Heart right ventricle (tissue), 16 donors: Measurements from ENCODE around the gene URM1. TPM values are rescaled to one million over a fixed set of nuclear protein-coding genes. Genes with fewer than 3 reads are reported as not detected.

ENCODE experiments used
- ATAC-seq, 8 donors: fragments of 200-7000 bp; cut with Tn5 transposase; one replicate each; pipeline ENCODE4 v1.9.1; 2020; ENCODE audit warnings: mild to moderate bottlenecking in 8 of 8, moderate library complexity in 8 of 8, moderate number of reproducible peaks in 1 of 8
- DNase-seq, 2 donors: peaks; one replicate each; pipeline ENCODE4 v3.0.0-alpha.2; 2020
- H3K27ac ChIP-seq, 10 donors: fragments of 200-600 bp; sonication (generic) in 2 of 10; one replicate each; pipeline versions ENCODE4 v1.5.0 to v1.8.0; 2020 to 2022; ENCODE audit warnings: mild to moderate bottlenecking in 3 of 10
- H3K27me3 ChIP-seq, 7 donors: fragments of 200-600 bp; one replicate each; pipeline ENCODE4 v1.8.0; 2021 to 2022; ENCODE audit warnings: mild to moderate bottlenecking in 2 of 7
- H3K36me3 ChIP-seq, 9 donors: fragments of 200-600 bp; sonication (generic) in 1 of 9; one replicate each; pipeline versions ENCODE4 v1.5.0 to v1.8.0; 2020 to 2022; ENCODE audit warnings: mild to moderate bottlenecking in 2 of 9
- H3K4me1 ChIP-seq, 9 donors: fragments of 200-600 bp; sonication (generic) in 1 of 9; one replicate each; pipeline versions ENCODE4 v1.5.0 to v1.8.0; 2020 to 2022; ENCODE audit warnings: mild to moderate bottlenecking in 4 of 9
- H3K4me3 ChIP-seq, 10 donors: fragments of 200-600 bp; sonication (generic) in 2 of 10; one replicate each; pipeline versions ENCODE4 v1.5.0 to v1.8.0; 2020 to 2022; ENCODE audit warnings: mild to moderate bottlenecking in 7 of 10, moderate library complexity in 2 of 10
- H3K9me3 ChIP-seq, 11 donors: fragments of 200-600 bp in 10 of 11; sonication (generic) in 2 of 11; one replicate each; pipeline versions ENCODE4 v1.5.0 to v1.8.0; 2013 to 2022; ENCODE audit warnings: mild to moderate bottlenecking in 2 of 11, control low read depth in 1 of 11, moderate library complexity in 1 of 11
- WGBS, 2 donors: extraction: QIAGEN DNeasy Blood & Tissue Kit; methylation state at CpG; one replicate each; pipeline ENCODE4 v1.1.7; 2013; ENCODE audit warnings: inconsistent platforms in 1 of 2; 5-methylcytosine and 5-hydroxymethylcytosine counted together
- intact Hi-C, 10 donors: fragments of 100-400 bp; cut with DNase I; formaldehyde crosslinking; loops; one replicate each; pipeline versions ENCODE4 v1.11.1 to v1.14.2; 2022
- polyA plus RNA-seq, 2 donors: library from polyadenylated mRNA; stranded (reverse); fragments of 200-250 nt; gene quantifications; one replicate each; pipeline ENCODE4 v1.2.3, GENCODE V29; 2013
- total RNA-seq, 10 donors: library from RNA; stranded (reverse); fragmentation: NEBNext Ultra II Directional in 3 of 10; extraction: Animal tissue kit (Norgen Biotek cat#: 25700) in 3 of 10; gene quantifications; one replicate each; pipeline versions ENCODE4 v1.2.1 to v1.2.4, GENCODE V29; 2021 to 2023
- TF ChIP-seq, protein P1 (sequence below), 9 donors: fragments of 200-600 bp; sonication (generic) in 2 of 9; IDR thresholded peaks; one replicate each; pipeline versions ENCODE4 v1.5.0 to v1.8.0; 2021 to 2022; ENCODE audit warnings: antibody characterized with exemption in 9 of 9, mild to moderate bottlenecking in 5 of 9, moderate library complexity in 1 of 9
- donor health status: Arrhythmogenic right ventricular cardiomyopathy.
- donor health status: ischemic (EF 13 %, LVEDD 7.1; RV severe dilation, severe dysfunction).
- donor health status: healthy with polysubstance abuse.
- donor health status: DM: no; HTN: yes; CAD: no.
- donor health status: DM: no; HTN: no; CAD: no.
- donor health status: ischemic (EF 25% LVEDD 6.9; RV normal size, moderate dysfunction).
- donor health status: ischemic (EF 25% LVEDD 5.7; RV mildly dilated, moderate dysfunction).
- donor health status: healthy.
- donor health status: DM: yes; HTN: yes; CAD: no.
- donor health status: Ischemic cardiomyopathy.
- donor health status: ischemic (EF 35%, LVEDD 5.7; RV mildly dilated, moderate dysfunction).
- donor health status: nonischemic (EF 11% LVEDD 7.7; RV severe dilation, severe dysfunction).
- donor health status: DM: yes; HTN: yes; CAD: no.
- donor health status: PGD.
- donor health status: ischemic (EF 29% LVEDD 5.4; RV normal size, mild dysfunction).
- donor health status: nonischemic (EF 23%, LVEDD 6.1; RV moderate dilation, normal function).

Gene URM1
- total and polyA plus RNA-seq, 12 donors, result 18.7 to 75.7 (median 51.2) TPM

DNA sequence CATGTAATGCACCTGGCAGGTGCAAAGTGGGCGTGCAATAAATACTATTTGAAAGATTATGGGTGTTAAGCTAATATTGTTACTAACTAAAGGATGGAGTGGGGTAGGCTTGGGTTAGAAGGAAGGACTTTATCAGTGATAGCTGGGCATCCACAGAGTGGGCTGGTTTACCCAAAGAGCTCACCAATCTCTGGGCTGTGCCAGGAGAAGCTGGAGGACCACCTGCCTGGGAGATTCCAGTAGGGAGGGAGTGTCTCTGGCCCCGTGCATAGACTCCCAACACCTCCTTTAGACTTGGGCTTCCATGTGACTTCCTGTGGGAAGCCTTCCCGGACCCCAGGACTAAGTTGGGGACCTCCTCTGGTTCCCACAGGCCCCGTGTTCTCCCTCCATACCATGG, 5.6 kb upstream of the URM1 start:
- TF ChIP-seq, protein P1, sequence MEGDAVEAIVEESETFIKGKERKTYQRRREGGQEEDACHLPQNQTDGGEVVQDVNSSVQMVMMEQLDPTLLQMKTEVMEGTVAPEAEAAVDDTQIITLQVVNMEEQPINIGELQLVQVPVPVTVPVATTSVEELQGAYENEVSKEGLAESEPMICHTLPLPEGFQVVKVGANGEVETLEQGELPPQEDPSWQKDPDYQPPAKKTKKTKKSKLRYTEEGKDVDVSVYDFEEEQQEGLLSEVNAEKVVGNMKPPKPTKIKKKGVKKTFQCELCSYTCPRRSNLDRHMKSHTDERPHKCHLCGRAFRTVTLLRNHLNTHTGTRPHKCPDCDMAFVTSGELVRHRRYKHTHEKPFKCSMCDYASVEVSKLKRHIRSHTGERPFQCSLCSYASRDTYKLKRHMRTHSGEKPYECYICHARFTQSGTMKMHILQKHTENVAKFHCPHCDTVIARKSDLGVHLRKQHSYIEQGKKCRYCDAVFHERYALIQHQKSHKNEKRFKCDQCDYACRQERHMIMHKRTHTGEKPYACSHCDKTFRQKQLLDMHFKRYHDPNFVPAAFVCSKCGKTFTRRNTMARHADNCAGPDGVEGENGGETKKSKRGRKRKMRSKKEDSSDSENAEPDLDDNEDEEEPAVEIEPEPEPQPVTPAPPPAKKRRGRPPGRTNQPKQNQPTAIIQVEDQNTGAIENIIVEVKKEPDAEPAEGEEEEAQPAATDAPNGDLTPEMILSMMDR (IDR thresholded peaks at IDR 0.05), result no peak
- no peak for DNase-seq
- peaks cover 5 to 40% (median 32%) of the 10 kb centered on the region in 9 donors for H3K4me1 ChIP-seq
- intact Hi-C loops, result loop anchor here in 2 of 10 donors (10.0 kb wide), 2 partner anchors 49 to 189 kb away; partner anchors contain the start of gene SPTAN1 (in 1 of the 2)
- peaks cover 0 to 2% (median 0%) of the 10 kb centered on the region in 9 donors for H3K36me3 ChIP-seq
- H3K9me3 ChIP-seq, result no peaks in the 10 kb centered on the region
- WGBS, 2 donors, result 86 to 89% methylated on average over 4 of the region's 4 CpGs
- ATAC-seq, result no peak
- peak overlapping the region in 9 of 10 donors; percentile 2 to 82 (median 70) for H3K27ac ChIP-seq
- no peaks in the 10 kb centered on the region for H3K27me3 ChIP-seq
- H3K4me3 ChIP-seq, result peak overlapping the region in 4 of 10 donors; percentile 17 to 56 (median 52)

DNA sequence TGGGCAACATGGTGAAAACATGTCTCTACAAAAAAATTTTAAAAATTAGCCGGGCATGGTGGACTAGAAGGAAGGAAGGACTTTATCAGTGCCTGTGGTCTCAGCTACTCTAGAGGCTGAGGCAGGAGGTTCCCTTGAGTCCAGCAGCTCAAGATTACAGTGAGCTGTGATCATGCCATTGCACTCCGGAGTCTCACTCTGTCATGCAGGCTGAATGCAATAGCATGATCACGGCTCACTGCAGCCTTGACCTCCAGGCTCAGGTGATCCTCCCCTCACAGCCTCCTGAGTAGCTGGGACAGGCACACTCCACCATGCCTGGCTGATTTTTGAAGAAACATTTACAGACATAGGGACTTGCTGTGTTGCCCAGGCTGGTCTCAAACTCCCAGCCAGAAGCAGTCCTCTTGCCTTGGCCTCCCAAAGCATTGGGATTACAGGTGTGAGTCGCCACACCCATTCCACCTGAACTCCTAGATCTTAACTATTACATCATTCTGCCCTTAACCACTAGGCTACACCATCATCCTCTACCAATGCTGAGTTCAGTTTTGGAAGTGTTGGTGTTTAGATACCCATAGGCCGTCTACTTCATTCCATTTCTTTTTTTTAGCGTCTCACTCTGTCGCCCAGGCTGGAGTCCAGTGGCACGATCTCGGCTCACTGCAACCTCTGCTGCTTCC, 2.0 kb upstream of the URM1 start:
- 90 to 92% methylated on average over 9 of the region's 9 CpGs for WGBS, 2 donors
- no peaks in the 10 kb centered on the region for H3K27me3 ChIP-seq
- intact Hi-C loops, result loop anchor here in 2 of 10 donors (10.0 kb wide), 2 partner anchors 46 to 186 kb away; partner anchors contain the start of gene SPTAN1 (in 1 of the 2)
- no peak overlapping the region for H3K27ac ChIP-seq
- no peaks in the 10 kb centered on the region for H3K9me3 ChIP-seq
- TF ChIP-seq, protein P1 (IDR thresholded peaks at IDR 0.05), result no peak
- ATAC-seq (no peak), DNase-seq (no peak)
- peaks cover 0 to 18% (median 0%) of the 10 kb centered on the region in 9 donors for H3K36me3 ChIP-seq
- H3K4me3 ChIP-seq, result no peak overlapping the region
- peaks cover 5 to 42% (median 35%) of the 10 kb centered on the region in 9 donors for H3K4me1 ChIP-seq

DNA sequence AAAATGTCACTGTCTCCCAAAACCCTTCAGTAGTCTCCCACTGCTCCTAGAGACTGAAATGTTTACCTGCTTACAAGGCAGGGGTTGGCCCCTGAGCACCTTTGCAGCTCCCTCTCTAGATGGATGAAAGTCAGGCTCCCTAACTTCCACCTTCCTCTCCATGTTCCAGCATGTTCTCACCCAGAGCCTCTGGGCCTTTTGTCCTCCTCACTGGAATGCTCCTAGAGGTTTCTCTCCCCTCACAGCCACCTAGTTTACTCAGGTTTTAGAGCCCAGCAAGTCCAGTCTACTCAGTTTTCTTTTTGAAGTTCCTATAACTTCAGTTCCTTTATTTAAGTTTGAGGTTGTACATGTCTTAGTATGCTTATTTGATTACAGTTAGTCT, 815 bp upstream of the URM1 start:
- H3K9me3 ChIP-seq, result no peaks in the 10 kb centered on the region
- TF ChIP-seq, protein P1 (IDR thresholded peaks at IDR 0.05), result no peak
- peak overlapping the region in 9 of 10 donors; percentile 62 to 97 (median 76) for H3K4me3 ChIP-seq
- no peak for ATAC-seq
- H3K27ac ChIP-seq, result peak overlapping the region; percentile 68 to 97 (median 93)
- no peaks in the 10 kb centered on the region for H3K27me3 ChIP-seq
- intact Hi-C loops, result no loop called here
- peaks cover 2 to 31% (median 24%) of the 10 kb centered on the region in 9 donors for H3K4me1 ChIP-seq
- H3K36me3 ChIP-seq, result peaks cover 0 to 30% (median 0%) of the 10 kb centered on the region in 9 donors
- DNase-seq, result no peak

DNA sequence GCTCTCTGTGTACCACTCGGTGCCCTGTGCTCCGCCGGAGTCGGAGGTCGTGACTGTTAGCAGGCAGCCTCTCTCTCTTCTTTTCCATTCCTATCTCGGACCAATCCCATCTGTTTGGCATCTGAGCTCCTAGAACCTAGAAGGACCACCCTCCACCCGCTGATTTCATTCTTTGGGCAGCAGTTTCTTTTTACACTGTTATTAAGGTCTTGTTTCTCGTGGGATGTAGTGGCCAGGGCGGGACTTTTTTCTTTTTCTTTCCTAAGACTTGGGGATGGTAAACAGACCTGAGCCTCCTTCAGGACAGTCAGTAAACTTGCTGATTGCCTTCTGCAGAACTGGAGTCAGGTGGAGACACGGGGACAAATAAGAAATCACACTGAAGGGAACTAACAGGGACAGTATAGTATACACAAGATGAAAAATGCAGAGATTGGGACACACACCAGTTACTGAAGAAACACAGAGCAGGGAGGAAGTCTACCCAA, 500 bp downstream of the URM1 start:
- no peaks in the 10 kb centered on the region for H3K27me3 ChIP-seq
- H3K4me3 ChIP-seq, result peak overlapping the region; percentile 62 to 97 (median 78)
- H3K9me3 ChIP-seq, result no peaks in the 10 kb centered on the region
- H3K36me3 ChIP-seq, result peaks cover 0 to 37% (median 0%) of the 10 kb centered on the region in 9 donors
- TF ChIP-seq, protein P1 (IDR thresholded peaks at IDR 0.05), result no peak
- no peak for DNase-seq
- H3K4me1 ChIP-seq, result peaks cover 2 to 29% (median 22%) of the 10 kb centered on the region in 9 donors
- no peak for ATAC-seq
- intact Hi-C loops, result loop anchor here in 1 of 10 donors (1.0 kb wide), 1 partner anchor 49 kb away; the partner anchor contains the start of genes COQ4 and TRUB2
- H3K27ac ChIP-seq, result peak overlapping the region; percentile 74 to 97 (median 93)
- WGBS, 2 donors, result 1% methylated on average over 10 of the region's 10 CpGs
